NCI-H510A treated with DMSO at 0.1 percent for 48 hours (cell line): ENCODE measurements around the gene ZNF239.
"Not testable (repeated sequence)": the region's sequence is repeated elsewhere in the genome, so short reads cannot be mapped to it uniquely, and the experiment has no call there.

Experiments used
- DNase-seq: peaks from one replicate; lab custom pipeline; 2025; lab: John Stamatoyannopoulos, UW

Gene ZNF239

DNA sequence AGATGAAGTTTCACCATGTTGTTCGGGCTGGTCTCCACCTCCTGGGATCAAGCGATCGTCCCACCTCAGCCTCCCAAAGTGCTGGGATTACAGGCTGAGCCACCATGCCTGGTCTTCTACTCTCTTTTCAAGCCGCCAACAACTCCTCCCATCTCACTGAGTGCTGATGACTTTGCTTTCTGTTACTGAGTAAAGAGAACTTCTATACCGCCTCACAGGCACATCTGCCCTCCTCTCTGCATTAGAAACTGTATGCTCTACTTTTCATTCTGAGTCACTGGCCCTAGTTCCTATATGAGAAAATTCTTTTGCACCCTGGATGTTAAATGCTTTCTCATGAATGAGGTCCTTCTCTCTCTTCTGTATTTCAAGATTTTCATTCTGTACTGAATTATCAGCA is 2.2 kb upstream of the ZNF239 start:
- no peak for DNase-seq

GRCh38 chr10:43576062-43576461 is 1.6 kb upstream of the ZNF239 start:
- DNase-seq, result no peak

DNA sequence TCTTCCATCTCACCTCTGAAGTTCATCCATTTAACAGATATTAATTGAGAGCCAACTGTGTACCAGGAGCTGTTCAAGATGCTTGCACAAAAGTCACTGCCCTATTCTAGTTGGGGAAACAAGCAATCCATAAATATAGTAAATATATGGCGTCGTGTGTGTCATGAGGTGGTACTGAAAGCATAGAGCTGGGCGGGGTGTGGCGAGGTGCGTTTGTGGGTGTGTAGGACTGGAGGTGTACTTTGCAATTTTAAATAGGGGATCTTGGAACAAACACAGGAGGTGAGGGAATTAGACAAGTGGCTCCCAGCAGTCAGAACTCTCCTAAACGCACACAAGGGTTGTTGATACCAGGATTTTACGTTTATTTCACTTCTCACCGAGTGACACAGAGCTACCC is 490 bp upstream of the ZNF239 start:
- DNase-seq, result no peak

- DNase-seq, result no peak
Measured at GRCh38 chr10:43573250-43574000, 991 bp downstream of the ZNF239 start.

- no peak for DNase-seq
Measured at GRCh38 chr10:43570971-43571370, 3.4 kb downstream of the ZNF239 start.

- DNase-seq, result no peak
Measured at GRCh38 chr10:43569681-43570080, 4.7 kb downstream of the ZNF239 start.

- no peak for DNase-seq
Measured at GRCh38 chr10:43557214-43557613, 17.2 kb downstream of the ZNF239 start.

GRCh38 chr10:43543746-43544145 is 30.7 kb downstream of the ZNF239 start:
- DNase-seq, result not testable (repeated sequence)

- no peak for DNase-seq
Measured at GRCh38 chr10:43524434-43525247, 49.8 kb downstream of the ZNF239 start.
